Activated naive CD4-positive, alpha-beta T cell (primary cell): ENCODE measurements around the gene DEAF1.

Experiments used
- DNase-seq, 4 experiments: peaks; one replicate each; lab custom pipeline; 2025; lab: John Stamatoyannopoulos, UW

The DEAF1 gene

GRCh38 chr11:611001-611996, 83.7 kb downstream of the DEAF1 start:
- no peak for DNase-seq

DNA sequence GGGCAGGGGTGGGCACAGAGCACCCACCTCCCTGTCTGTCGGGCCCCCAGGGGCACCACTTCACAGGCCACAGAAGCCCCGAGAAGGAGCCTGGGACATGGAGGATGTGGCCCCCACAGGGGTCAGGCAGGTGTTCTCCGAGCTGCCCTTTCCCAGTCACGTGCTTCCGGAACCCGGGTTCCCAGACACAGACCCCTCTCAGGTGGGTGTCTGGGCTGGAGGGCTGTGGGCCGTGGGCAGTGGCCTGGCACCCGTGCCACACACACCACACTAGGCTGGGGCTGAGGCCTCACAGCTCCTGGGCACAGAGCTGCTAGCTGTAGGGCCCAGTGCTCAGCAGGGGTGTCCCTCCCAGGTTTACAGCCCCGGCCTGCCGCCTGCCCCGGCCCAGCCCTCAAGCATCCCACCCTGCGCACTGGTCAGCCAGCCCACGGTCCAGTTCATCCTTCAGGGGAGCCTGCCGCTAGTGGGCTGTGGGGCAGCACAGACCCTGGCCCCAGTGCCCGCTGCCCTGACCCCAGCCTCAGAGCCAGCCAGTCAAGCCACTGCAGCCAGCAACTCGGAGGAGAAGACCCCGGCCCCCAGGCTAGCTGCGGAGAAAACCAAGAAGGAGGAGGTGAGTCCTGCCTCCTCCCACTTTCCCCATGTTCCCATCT, 84.7 kb downstream of the DEAF1 start:
- DNase-seq: no peak

GRCh38 chr11:609341-609811, 85.6 kb downstream of the DEAF1 start:
- DNase-seq: no peak

DNA sequence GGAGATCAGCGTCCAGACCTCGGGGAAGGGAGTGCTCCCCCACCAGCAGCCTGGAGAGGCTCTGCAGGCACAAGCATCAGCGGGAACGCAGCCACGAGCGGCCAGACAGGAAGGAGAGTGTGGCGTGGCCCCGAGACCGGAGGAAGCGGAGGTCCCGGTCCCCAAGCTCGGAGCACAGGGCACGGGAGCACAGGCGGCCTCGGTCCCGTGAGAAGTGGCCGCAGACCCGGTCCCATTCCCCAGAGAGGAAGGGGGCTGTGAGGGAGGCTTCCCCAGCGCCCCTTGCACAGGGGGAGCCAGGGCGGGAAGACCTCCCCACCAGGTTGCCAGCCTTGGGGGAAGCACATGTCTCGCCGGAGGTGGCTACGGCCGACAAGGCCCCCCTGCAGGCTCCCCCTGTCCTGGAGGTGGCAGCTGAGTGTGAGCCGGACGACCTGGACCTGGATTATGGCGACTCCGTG, 86.2 kb downstream of the DEAF1 start:
- no peak for DNase-seq

GRCh38 chr11:607971-608659, 86.9 kb downstream of the DEAF1 start:
- no peak for DNase-seq

DNA sequence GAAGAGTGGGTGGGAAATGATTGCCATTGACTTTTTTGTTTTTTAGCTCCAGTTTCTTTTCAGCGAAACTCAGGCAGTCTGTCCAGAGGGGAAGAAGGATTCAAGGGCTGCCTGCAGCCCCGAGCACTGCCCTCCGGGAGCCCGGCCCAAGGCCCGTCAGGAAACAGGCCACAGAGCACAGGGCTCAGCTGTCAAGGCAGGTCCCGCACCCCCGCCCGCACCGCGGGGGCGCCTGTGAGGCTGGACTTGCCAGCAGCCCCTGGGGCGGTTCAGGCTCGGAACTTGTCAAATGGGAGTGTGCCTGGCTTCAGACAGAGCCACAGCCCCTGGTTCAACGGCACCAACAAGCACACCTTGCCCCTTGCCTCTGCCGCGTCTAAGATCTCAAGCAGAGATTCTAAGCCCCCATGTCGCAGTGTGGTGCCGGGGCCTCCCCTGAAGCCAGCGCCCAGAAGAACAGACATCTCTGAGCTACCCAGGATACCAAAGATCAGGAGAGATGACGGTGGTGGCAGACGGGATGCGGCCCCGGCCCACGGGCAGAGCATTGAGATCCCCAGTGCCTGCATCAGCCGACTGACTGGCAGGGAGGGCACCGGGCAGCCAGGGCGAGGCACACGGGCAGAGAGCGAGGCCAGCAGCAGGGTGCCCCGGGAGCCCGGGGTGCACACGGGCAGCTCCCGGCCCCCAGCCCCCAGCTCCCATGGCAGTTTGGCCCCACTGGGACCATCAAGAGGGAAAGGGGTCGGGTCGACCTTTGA, 87.8 kb downstream of the DEAF1 start:
- no peak for DNase-seq

DNA sequence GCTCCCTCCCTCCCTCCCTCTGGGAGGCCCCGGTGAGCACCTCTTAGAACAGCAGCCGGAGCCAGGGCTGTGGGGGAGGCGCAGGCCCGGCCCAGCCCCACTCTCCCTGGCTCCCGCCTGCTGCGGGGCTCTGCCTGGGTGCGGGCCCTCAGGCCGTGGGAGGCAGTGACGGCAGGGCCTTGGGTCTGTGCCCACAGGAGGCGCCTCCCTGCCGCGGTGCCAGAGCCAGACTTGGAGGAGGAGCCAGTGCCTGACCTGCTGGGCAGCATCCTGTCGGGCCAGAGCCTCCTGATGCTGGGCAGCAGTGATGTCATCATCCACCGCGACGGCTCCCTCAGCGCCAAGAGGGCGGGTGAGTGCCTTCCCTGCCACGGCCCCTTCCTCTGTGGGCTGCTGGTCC, 88.8 kb downstream of the DEAF1 start:
- DNase-seq: no peak

- no peak for DNase-seq
These were observed 89.5 kb downstream of the DEAF1 start for GRCh38 chr11:605286-606129.

DNA sequence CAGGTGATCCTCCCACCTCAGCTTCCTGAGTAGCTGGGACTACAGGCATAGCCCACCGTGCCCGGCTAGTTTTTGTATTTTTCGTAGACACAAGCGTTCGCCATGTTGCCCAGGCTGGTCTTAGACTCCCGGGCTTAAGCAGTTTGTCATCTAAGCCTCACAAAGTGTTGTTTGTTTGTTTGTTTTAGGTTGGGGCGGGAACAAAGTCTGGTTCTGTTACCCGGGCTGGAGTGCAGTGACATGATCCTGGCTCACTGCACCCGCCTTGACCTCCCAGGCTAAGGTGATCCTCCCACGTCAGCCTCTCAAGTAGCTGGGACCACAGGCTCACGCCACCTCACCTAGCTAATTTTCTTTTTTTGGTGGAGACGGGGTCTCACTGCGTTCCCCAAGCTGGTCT, 91.9 kb downstream of the DEAF1 start:
- DNase-seq: no peak

GRCh38 chr11:601573-602245, 93.3 kb downstream of the DEAF1 start:
- DNase-seq: no peak

- DNase-seq: no peak
These were observed 96.9 kb downstream of the DEAF1 start for GRCh38 chr11:598005-598680.

- no peak for DNase-seq
These were observed 97.8 kb downstream of the DEAF1 start for GRCh38 chr11:597166-597725.

DNA sequence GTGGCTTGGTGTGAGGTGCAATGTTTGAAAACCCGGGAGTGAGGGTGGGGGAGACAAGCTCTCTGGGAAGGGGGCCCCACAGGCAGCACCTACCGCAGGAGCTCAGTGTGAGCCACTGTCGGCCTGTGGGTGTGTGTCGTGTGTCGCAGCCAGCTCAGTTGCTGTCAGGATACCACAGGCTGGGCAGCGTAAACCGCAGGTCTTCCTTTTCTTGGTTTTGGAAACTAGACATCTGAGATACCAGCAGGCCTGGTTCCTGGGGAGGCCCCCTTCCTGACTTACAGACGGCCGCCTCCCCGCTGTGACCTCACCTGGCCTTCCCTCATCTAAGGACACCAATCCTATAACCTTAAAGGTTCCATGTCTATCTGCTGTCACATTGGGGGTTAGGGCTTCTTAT, 98.6 kb downstream of the DEAF1 start:
- no peak for DNase-seq

- DNase-seq: no peak
These were observed 99.6 kb downstream of the DEAF1 start for GRCh38 chr11:595400-595799.
